ENCODE measurements around the gene SBNO1. TPM values are rescaled to one million over a fixed set of nuclear protein-coding genes. Genes with fewer than 3 reads are reported as not detected.
"Not testable (repeated sequence)": the region's sequence is repeated elsewhere in the genome, so short reads cannot be mapped to it uniquely, and the experiment has no call there.

The SBNO1 gene
- total and polyA plus RNA-seq, 4 donors: 4.7 to 28.5 (median 15.3) TPM

- peaks cover 8 to 22% (median 14%) of the 10 kb centered on the region in 4 donors for H3K36me3 ChIP-seq (ENCODE audit: control insufficient read depth in 4 of 4, insufficient read depth in 4 of 4, low read length in 4 of 4)
- DNase-seq: no peak
Measured at GRCh38 chr12:123388951-123389559, 24.4 kb upstream of the SBNO1 start.

GRCh38 chr12:123388177-123388950 lies 23.7 kb upstream of the SBNO1 start:
- ATAC-seq (ENCODE audit: insufficient read depth, low FRiP score): peak; percentile 67
- 0% methylated on average over 21 to 52 of the region's 52 CpGs for WGBS, 2 donors
- TF ChIP-seq CTCF (IDR thresholded peaks at IDR 0.05; ENCODE audit: control extremely low read depth, extremely low read depth): no peak
- H3K27ac ChIP-seq (ENCODE audit: low read depth in 1 of 2, low read length in 1 of 2): peak overlapping the region; percentile 89 to 93
- DNase-seq: peak; percentile 82 to 89 (median 88)
- H3K4me1 ChIP-seq (ENCODE audit: control insufficient read depth in 5 of 5, insufficient read depth in 5 of 5, low read length in 5 of 5): peaks cover 0 to 32% (median 15%) of the 10 kb centered on the region in 5 donors
- H3K36me3 ChIP-seq (ENCODE audit: control insufficient read depth in 4 of 4, insufficient read depth in 4 of 4, low read length in 4 of 4): peaks cover 8 to 22% (median 12%) of the 10 kb centered on the region in 4 donors
- H3K9me3 ChIP-seq (ENCODE audit: control insufficient read depth in 4 of 4, insufficient read depth in 3 of 4, low read length in 3 of 4): no peaks in the 10 kb centered on the region
- H3K9ac ChIP-seq (ENCODE audit: insufficient read depth in 1 of 2, low read length in 2 of 2): peak overlapping the region in 1 of 2 donors; percentile 88
- H3K4me3 ChIP-seq: peak overlapping the region; percentile 65
- no peaks in the 10 kb centered on the region for H3K27me3 ChIP-seq (ENCODE audit: control insufficient read depth in 3 of 3, insufficient read depth in 3 of 3, low read length in 2 of 3)

More at GRCh38 chr12:123388951-123389559, 24.4 kb upstream of the SBNO1 start:
- peak overlapping the region; percentile 82 to 94 for H3K27ac ChIP-seq (ENCODE audit: low read depth in 1 of 2, low read length in 1 of 2)
- peak overlapping the region; percentile 82 for H3K4me3 ChIP-seq
- H3K9ac ChIP-seq (ENCODE audit: insufficient read depth in 1 of 2, low read length in 2 of 2): no peak overlapping the region
- H3K27me3 ChIP-seq (ENCODE audit: control insufficient read depth in 3 of 3, insufficient read depth in 3 of 3, low read length in 2 of 3): no peaks in the 10 kb centered on the region
- H3K4me1 ChIP-seq (ENCODE audit: control insufficient read depth in 5 of 5, insufficient read depth in 5 of 5, low read length in 5 of 5): peaks cover 0 to 32% (median 15%) of the 10 kb centered on the region in 5 donors
- TF ChIP-seq CTCF (IDR thresholded peaks at IDR 0.05; ENCODE audit: control extremely low read depth, extremely low read depth): no peak
- H3K9me3 ChIP-seq (ENCODE audit: control insufficient read depth in 4 of 4, insufficient read depth in 3 of 4, low read length in 3 of 4): no peaks in the 10 kb centered on the region
- no peak for ATAC-seq (ENCODE audit: insufficient read depth, low FRiP score)
- 0 to 1% methylated on average over 3 to 95 of the region's 102 CpGs for WGBS, 2 donors

- no peaks in the 10 kb centered on the region for H3K9me3 ChIP-seq (ENCODE audit: control insufficient read depth in 4 of 4, insufficient read depth in 3 of 4, low read length in 3 of 4)
- ATAC-seq (ENCODE audit: insufficient read depth, low FRiP score): no peak
- H3K27me3 ChIP-seq (ENCODE audit: control insufficient read depth in 3 of 3, insufficient read depth in 3 of 3, low read length in 2 of 3): no peaks in the 10 kb centered on the region
- peaks cover 8 to 21% (median 11%) of the 10 kb centered on the region in 4 donors for H3K36me3 ChIP-seq (ENCODE audit: control insufficient read depth in 4 of 4, insufficient read depth in 4 of 4, low read length in 4 of 4)
- no peak for DNase-seq
- peak overlapping the region; percentile 89 to 93 for H3K27ac ChIP-seq (ENCODE audit: low read depth in 1 of 2, low read length in 1 of 2)
- 60 to 63% methylated on average over 8 of the region's 8 CpGs for WGBS, 2 donors
- peak overlapping the region in 1 of 2 donors; percentile 88 for H3K9ac ChIP-seq (ENCODE audit: insufficient read depth in 1 of 2, low read length in 2 of 2)
- H3K4me3 ChIP-seq: no peak overlapping the region
- no peak for TF ChIP-seq CTCF (IDR thresholded peaks at IDR 0.05; ENCODE audit: control extremely low read depth, extremely low read depth)
- peaks cover 0 to 32% (median 15%) of the 10 kb centered on the region in 5 donors for H3K4me1 ChIP-seq (ENCODE audit: control insufficient read depth in 5 of 5, insufficient read depth in 5 of 5, low read length in 5 of 5)
Measured at GRCh38 chr12:123387508-123388176, 23.0 kb upstream of the SBNO1 start.

GRCh38 chr12:123385536-123385935 lies 20.9 kb upstream of the SBNO1 start:
- 93% methylated on average over 9 of the region's 9 CpGs for WGBS, 2 donors
- not testable (repeated sequence) for H3K36me3 ChIP-seq (ENCODE audit: control insufficient read depth in 4 of 4, insufficient read depth in 4 of 4, low read length in 4 of 4); H3K9me3 ChIP-seq (ENCODE audit: control insufficient read depth in 4 of 4, insufficient read depth in 3 of 4, low read length in 3 of 4)

More at GRCh38 chr12:123385536-123385935, 20.9 kb upstream of the SBNO1 start:
- not testable (repeated sequence) for H3K27me3 ChIP-seq (ENCODE audit: control insufficient read depth in 3 of 3, insufficient read depth in 3 of 3, low read length in 2 of 3); H3K9ac ChIP-seq (ENCODE audit: insufficient read depth in 1 of 2, low read length in 2 of 2); DNase-seq; ATAC-seq (ENCODE audit: insufficient read depth, low FRiP score); H3K4me3 ChIP-seq; H3K27ac ChIP-seq (ENCODE audit: low read depth in 1 of 2, low read length in 1 of 2)
- H3K4me1 ChIP-seq (ENCODE audit: control insufficient read depth in 5 of 5, insufficient read depth in 5 of 5, low read length in 5 of 5): peaks cover 0 to 28% (median 9%) of the 10 kb centered on the region in 5 donors
